Endothelial cell of umbilical vein (primary cell): Measurements from ENCODE around the gene CCSER1. TPM values are rescaled to one million over a fixed set of nuclear protein-coding genes. Genes with fewer than 3 reads are reported as not detected.

ENCODE experiments used
- BruUV-seq: library from RNA; stranded (reverse); fragments of 400-500 nt; replicated peaks from 2 replicates; lab custom pipeline; 2021; lab: Mats Ljungman, UMichigan
- CTCF ChIA-PET: fragments of 300-600, 350-600 bp; sonication (Branson Sonifier 250); formaldehyde crosslinking; loops from one replicate; lab custom pipeline; 2021; ENCODE audit warnings: antibody characterized with exemption, inconsistent platforms; lab: Charles Lee
- POLR2A ChIA-PET: fragments of 300-600, 350-600 bp; sonication (Branson Sonifier 250); formaldehyde crosslinking; loops from one replicate; lab custom pipeline; 2021; ENCODE audit warnings: antibody characterized with exemption, inconsistent platforms; lab: Charles Lee
- DNase-seq: peaks from one replicate; pipeline ENCODE4 v3.0.0-alpha.2; 2011; ENCODE audit warnings: low read depth, low spot score
- FAIRE-seq: peaks from 2 replicates; lab custom pipeline; 2011; peaks lifted over from hg19 to GRCh38; lab: Jason Lieb, UNC
- H2AFZ ChIP-seq: 2 replicates; pipeline ENCODE4 v1.6.0; 2012; ENCODE audit warnings: low read depth, low read length, control low read depth, inconsistent platforms
- H3K27ac ChIP-seq: 2 replicates; pipeline ENCODE4 v1.5.1; 2011; ENCODE audit warnings: low read depth, mild to moderate bottlenecking, control low read depth, low read length, moderate library complexity; ENCODE audit not compliant: insufficient read depth
- H3K27me3 ChIP-seq, 2 experiments: 2 replicates each; pipeline versions ENCODE4 v1.6.0 to v1.6.1; 2011; ENCODE audit warnings: low read length in 2 of 2, mixed read lengths in 1 of 2; ENCODE audit not compliant: control insufficient read depth in 2 of 2, insufficient read depth in 2 of 2
- H3K36me3 ChIP-seq, 2 experiments: 2 replicates in 1 of 2; 3 replicates in 1 of 2; pipeline ENCODE4 v1.5.1; 2011; ENCODE audit warnings: low read length in 2 of 2, mild to moderate bottlenecking in 1 of 2, moderate library complexity in 1 of 2; ENCODE audit not compliant: control insufficient read depth in 2 of 2, insufficient read depth in 2 of 2; ENCODE audit errors: extremely low read depth in 1 of 2
- H3K4me1 ChIP-seq: 3 replicates; pipeline ENCODE4 v1.5.1; 2011; ENCODE audit warnings: mild to moderate bottlenecking, low read length; ENCODE audit not compliant: control insufficient read depth, insufficient read depth; ENCODE audit errors: extremely low read depth
- H3K4me2 ChIP-seq: 2 replicates; pipeline ENCODE4 v1.6.1; 2011; ENCODE audit warnings: low read length, control low read depth, mixed read lengths; ENCODE audit not compliant: insufficient read depth
- H3K4me3 ChIP-seq, 3 experiments: fragments of 200-600 bp in 1 of 3; sonication (generic), shearing (Covaris generic) in 1 of 3; replicated peaks in 1 of 3; 2 replicates each; pipeline ENCODE4 v1.5.1; 2011 to 2016; ENCODE audit warnings: control low read depth in 3 of 3, low read length in 3 of 3, mild to moderate bottlenecking in 2 of 3, inconsistent platforms in 1 of 3, low read depth in 1 of 3, moderate library complexity in 1 of 3; ENCODE audit not compliant: insufficient read depth in 1 of 3
- H3K79me2 ChIP-seq: 2 replicates; pipeline ENCODE4 v1.6.0; 2012; ENCODE audit warnings: low read length, inconsistent platforms; ENCODE audit not compliant: control insufficient read depth, insufficient read depth
- H3K9ac ChIP-seq: replicated peaks from 2 replicates; pipeline ENCODE3; 2011; ENCODE audit warnings: low read length, control low read depth; ENCODE audit not compliant: insufficient read depth; ENCODE audit errors: extremely low read depth
- H3K9me1 ChIP-seq: replicated peaks from 3 replicates; pipeline ENCODE4 v1.6.0; 2011; ENCODE audit warnings: mild to moderate bottlenecking, low read length; ENCODE audit not compliant: control insufficient read depth, insufficient read depth; ENCODE audit errors: extremely low read depth
- H3K9me3 ChIP-seq: replicated peaks from 2 replicates; pipeline ENCODE4 v1.5.1; 2012; ENCODE audit warnings: low read length, inconsistent platforms; ENCODE audit not compliant: control insufficient read depth, insufficient read depth
- H4K20me1 ChIP-seq: replicated peaks from 2 replicates; pipeline ENCODE3; 2011; ENCODE audit warnings: mild to moderate bottlenecking, low read length; ENCODE audit not compliant: control insufficient read depth, insufficient read depth; ENCODE audit errors: extremely low read depth
- CTCF ChIP-seq, 2 donors: IDR thresholded peaks; 1 replicate in 1 of 2; 2 replicates in 1 of 2; pipeline ENCODE4 v1.5.1; 2011; ENCODE audit warnings: low read length in 2 of 2, mild to moderate bottlenecking in 2 of 2, moderate library complexity in 2 of 2, control low read depth in 1 of 2, inconsistent platforms in 1 of 2, low read depth in 1 of 2; ENCODE audit not compliant: insufficient read depth in 1 of 2; ENCODE audit errors: extremely low read depth in 1 of 2
- EZH2 ChIP-seq: IDR thresholded peaks from 2 replicates; pipeline ENCODE4 v1.6.1; 2012; ENCODE audit warnings: borderline replicate concordance, low read depth, mild to moderate bottlenecking, moderate library complexity, low read length, inconsistent platforms; ENCODE audit not compliant: severe bottlenecking
- FOS ChIP-seq: IDR thresholded peaks from 2 replicates; pipeline ENCODE4 v1.6.1; 2011; ENCODE audit warnings: mild to moderate bottlenecking, low read length, moderate library complexity, borderline replicate concordance; ENCODE audit not compliant: insufficient read depth
- GATA2 ChIP-seq: IDR thresholded peaks from 2 replicates; pipeline ENCODE4 v1.7.0; 2011; ENCODE audit warnings: low read depth, mild to moderate bottlenecking, moderate library complexity, mixed read lengths, low read length; ENCODE audit not compliant: insufficient read length, insufficient read depth
- JUN ChIP-seq: IDR thresholded peaks from 2 replicates; pipeline ENCODE4 v1.6.1; 2011; ENCODE audit warnings: borderline replicate concordance, low read depth; ENCODE audit not compliant: insufficient read length, insufficient read depth
- MAX ChIP-seq: IDR thresholded peaks from 2 replicates; pipeline ENCODE4 v1.6.1; 2011; ENCODE audit not compliant: insufficient read depth, insufficient read length
- MYC ChIP-seq: IDR thresholded peaks from one replicate; pipeline ENCODE4 v1.6.1; 2011; ENCODE audit warnings: mild to moderate bottlenecking, low read depth, low read length
- POLR2A ChIP-seq: IDR thresholded peaks from 2 replicates; pipeline ENCODE4 v1.6.1; 2012; ENCODE audit warnings: low read depth, mild to moderate bottlenecking, control low read depth, low read length
- POLR2AphosphoS5 ChIP-seq: IDR thresholded peaks from 2 replicates; pipeline ENCODE4 v1.6.1; 2012; ENCODE audit warnings: low read depth, mild to moderate bottlenecking, control low read depth, low read length, moderate library complexity; ENCODE audit not compliant: insufficient read depth
- dilution Hi-C: fragments of 300-500 bp; cut with MboI; formaldehyde crosslinking; loops from one replicate; pipeline ENCODE4 v1.15.0; 2019; ENCODE audit warnings: low sequenced_read_pairs; ENCODE audit not compliant: extremely low pct_ligation_motif_present
- intact Hi-C: fragments of 100-400 bp; cut with micrococcal nuclease; formaldehyde crosslinking; loops from one replicate; pipeline ENCODE4 v1.10.0; 2022
- polyA plus RNA-seq, 4 experiments: library from polyadenylated mRNA; depleted of rRNA in 3 of 4; stranded (reverse) in 3 of 4; unstranded in 1 of 4; fragments of >200 nt; gene quantifications; 2 replicates each; pipeline versions ENCODE4 v1.2.1 to v1.2.3, GENCODE V29; 2011 to 2012; ENCODE audit warnings: missing spikeins in 1 of 4
- total RNA-seq: library from RNA; stranded (reverse); gene quantifications from 2 replicates; pipeline ENCODE4 v1.2.3, GENCODE V29; 2021

CCSER1 gene
- total and polyA plus RNA-seq, 2 donors (not counting 3 experiments of a cell fraction or from before 2014, with no cell fraction given): 0.11 to 1.8 TPM

- Histone ChIP-seq H3K9ac (no peak overlapping the region), H3K79me2 (no peaks in the 10 kb centered on the region), H2AFZ (no peak overlapping the region), H4K20me1 (no peaks in the 10 kb centered on the region), H3K4me2 (no peak overlapping the region), H3K9me3 (no peaks in the 10 kb centered on the region), H3K36me3 (no peaks in the 10 kb centered on the region), H3K27me3 (no peaks in the 10 kb centered on the region), H3K4me3 (no peak overlapping the region), H3K4me1 (peaks cover 7% of the 10 kb centered on the region), H3K27ac (no peak overlapping the region), H3K9me1 (no peaks in the 10 kb centered on the region)
- ChIA-PET CTCF (interaction anchor here (1.3 kb wide), 1 partner anchor 10 kb away, joined by 5 read pairs; no protein-coding TSS in a partner anchor), POLR2A (no interaction called here)
- FAIRE-seq (no peak), DNase-seq (no peak)
- no peak for TF ChIP-seq GATA2
- no peak for TF ChIP-seq MYC
- no peak for TF ChIP-seq EZH2
- no peak for TF ChIP-seq CTCF (IDR thresholded peaks at IDR 0.05; ENCODE audit: extremely low read depth in 1 of 2, insufficient read depth in 1 of 2, low read depth in 1 of 2, low read length in 2 of 2)
- TF ChIP-seq JUN: no peak
- TF ChIP-seq POLR2AphosphoS5: no peak
- no peak for TF ChIP-seq FOS
- no peak for TF ChIP-seq POLR2A
- no peak for TF ChIP-seq MAX
- intact Hi-C loops: no loop called here
- dilution Hi-C loops: no loop called here
- BruUV-seq: no TSS peak
Observed at GRCh38 chr4:90833706-90834105, 706.5 kb downstream of the CCSER1 start.
